Stomach (tissue), 4 donors: Measurements from ENCODE around the gene NOLC1.

Experiments
- CTCF ChIP-seq, 7 experiments: fragments of 450-650 bp in 4 of 7; fragments of 200-600 bp in 3 of 7; sonication (generic) in 3 of 7; IDR thresholded peaks; one replicate each; pipeline ENCODE4 v1.5.1; 2016 to 2019; ENCODE audit warnings: antibody characterized with exemption in 7 of 7, control low read depth in 2 of 7, mild to moderate bottlenecking in 1 of 7
- POLR2A ChIP-seq, 4 donors: fragments of 450-650 bp; IDR thresholded peaks; one replicate each; pipeline ENCODE4 v1.6.1; 2016; ENCODE audit warnings: antibody characterized with exemption in 4 of 4, control low read depth in 2 of 4, mild to moderate bottlenecking in 1 of 4, moderate library complexity in 1 of 4
- POLR2AphosphoS5 ChIP-seq, 3 donors: sonication (generic); formaldehyde crosslinking; IDR thresholded peaks; one replicate each; pipeline ENCODE4 v1.6.1; 2016; ENCODE audit warnings: antibody characterized with exemption in 3 of 3

- TF ChIP-seq POLR2AphosphoS5 (IDR thresholded peaks at IDR 0.05) (peak; percentile 33 to 87 (median 85)), CTCF (IDR thresholded peaks at IDR 0.05) (no peak), POLR2A (IDR thresholded peaks at IDR 0.05) (no peak)
These were observed 37.1 kb upstream of the NOLC1 start for GRCh38 chr10:102114861-102115618.
